ENCODE measurements around the gene WNT8A. TPM values are rescaled to one million over a fixed set of nuclear protein-coding genes. Genes with fewer than 3 reads are reported as not detected.
"Not testable (repeated sequence)": the region's sequence is repeated elsewhere in the genome, so short reads cannot be mapped to it uniquely, and the experiment has no call there.

Gene WNT8A
- total RNA-seq, 4 donors from 2014 or later: not detected

DNA sequence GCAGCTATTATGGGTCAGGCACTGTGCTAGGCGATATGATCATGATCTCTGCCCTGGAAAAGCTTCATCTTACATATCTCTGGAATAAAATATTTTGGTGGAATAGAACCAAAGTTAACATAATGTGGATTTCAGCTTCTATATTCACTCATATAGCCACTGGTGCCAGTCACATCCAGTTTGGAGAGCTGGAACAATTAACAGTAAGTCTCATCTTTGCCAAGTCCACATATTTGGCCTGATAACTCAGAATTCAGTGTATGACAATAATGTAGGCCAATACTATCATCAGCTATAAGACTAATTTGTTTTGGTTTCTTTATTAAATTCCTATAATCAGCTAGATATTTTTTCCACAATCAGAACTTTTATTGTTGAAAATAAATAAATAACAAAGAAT, 45.0 kb upstream of the WNT8A start:
- H3K4me1 ChIP-seq: peaks cover 8% of the 10 kb centered on the region
- TF ChIP-seq POLR2A (IDR thresholded peaks at IDR 0.05) (no peak), EP300 (IDR thresholded peaks at IDR 0.05) (no peak), POLR2AphosphoS5 (IDR thresholded peaks at IDR 0.05) (no peak)
- TF ChIP-seq, protein P1, sequence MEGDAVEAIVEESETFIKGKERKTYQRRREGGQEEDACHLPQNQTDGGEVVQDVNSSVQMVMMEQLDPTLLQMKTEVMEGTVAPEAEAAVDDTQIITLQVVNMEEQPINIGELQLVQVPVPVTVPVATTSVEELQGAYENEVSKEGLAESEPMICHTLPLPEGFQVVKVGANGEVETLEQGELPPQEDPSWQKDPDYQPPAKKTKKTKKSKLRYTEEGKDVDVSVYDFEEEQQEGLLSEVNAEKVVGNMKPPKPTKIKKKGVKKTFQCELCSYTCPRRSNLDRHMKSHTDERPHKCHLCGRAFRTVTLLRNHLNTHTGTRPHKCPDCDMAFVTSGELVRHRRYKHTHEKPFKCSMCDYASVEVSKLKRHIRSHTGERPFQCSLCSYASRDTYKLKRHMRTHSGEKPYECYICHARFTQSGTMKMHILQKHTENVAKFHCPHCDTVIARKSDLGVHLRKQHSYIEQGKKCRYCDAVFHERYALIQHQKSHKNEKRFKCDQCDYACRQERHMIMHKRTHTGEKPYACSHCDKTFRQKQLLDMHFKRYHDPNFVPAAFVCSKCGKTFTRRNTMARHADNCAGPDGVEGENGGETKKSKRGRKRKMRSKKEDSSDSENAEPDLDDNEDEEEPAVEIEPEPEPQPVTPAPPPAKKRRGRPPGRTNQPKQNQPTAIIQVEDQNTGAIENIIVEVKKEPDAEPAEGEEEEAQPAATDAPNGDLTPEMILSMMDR (IDR thresholded peaks at IDR 0.05): no peak
- no peaks in the 10 kb centered on the region for H3K36me3 ChIP-seq
- 70% methylated on average over 1 of the region's 1 CpG for WGBS
- H3K9me3 ChIP-seq: no peaks in the 10 kb centered on the region
- no peak overlapping the region for H3K4me3 ChIP-seq
- H3K27ac ChIP-seq: no peak overlapping the region
- no peaks in the 10 kb centered on the region for H3K27me3 ChIP-seq
- no peak for DNase-seq (ENCODE audit: low spot score in 2 of 2)

GRCh38 chr5:138045283-138045682, 38.5 kb upstream of the WNT8A start:
- not testable (repeated sequence) for H3K4me1 ChIP-seq; H3K4me3 ChIP-seq; H3K36me3 ChIP-seq; H3K27ac ChIP-seq; DNase-seq (ENCODE audit: low spot score in 2 of 2); H3K27me3 ChIP-seq; H3K9me3 ChIP-seq
- WGBS: 95% methylated on average over 3 of the region's 3 CpGs

GRCh38 chr5:138051441-138052296, 32.2 kb upstream of the WNT8A start:
- TF ChIP-seq POLR2A (IDR thresholded peaks at IDR 0.05) (no peak), EP300 (IDR thresholded peaks at IDR 0.05) (no peak), POLR2AphosphoS5 (IDR thresholded peaks at IDR 0.05) (no peak)
- TF ChIP-seq, protein P1 (IDR thresholded peaks at IDR 0.05): no peak
- no peak for DNase-seq (ENCODE audit: low spot score in 2 of 2)
- Histone ChIP-seq H3K4me3 (no peak overlapping the region), H3K4me1 (no peaks in the 10 kb centered on the region), H3K36me3 (no peaks in the 10 kb centered on the region), H3K27ac (no peak overlapping the region), H3K9me3 (no peaks in the 10 kb centered on the region), H3K27me3 (no peaks in the 10 kb centered on the region)
- 59% methylated on average over 9 of the region's 9 CpGs for WGBS

DNA sequence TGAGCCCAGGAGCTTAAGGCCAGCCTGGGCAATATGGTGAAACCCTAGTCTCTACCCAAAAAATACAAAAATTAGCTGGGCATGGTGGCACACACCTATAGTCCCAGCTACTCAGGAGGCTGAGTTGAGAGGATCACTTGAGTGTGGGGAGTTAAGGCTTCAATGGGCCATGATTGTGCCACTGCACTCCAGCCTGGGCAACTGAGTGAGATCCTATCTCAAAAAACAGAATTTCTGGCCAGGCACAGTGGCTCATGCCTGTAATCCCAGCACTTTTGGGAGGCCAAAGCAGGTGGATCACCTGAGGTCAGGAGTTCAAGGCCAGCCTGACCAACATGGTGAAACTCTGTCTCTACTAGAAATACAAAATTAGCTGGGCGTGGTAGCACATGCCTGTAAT, 31.1 kb upstream of the WNT8A start:
- H3K4me3 ChIP-seq; DNase-seq (ENCODE audit: low spot score in 2 of 2); H3K36me3 ChIP-seq; H3K9me3 ChIP-seq; H3K27ac ChIP-seq; H3K4me1 ChIP-seq; H3K27me3 ChIP-seq: not testable (repeated sequence)
- 100% methylated on average over 1 of the region's 1 CpG for WGBS

DNA sequence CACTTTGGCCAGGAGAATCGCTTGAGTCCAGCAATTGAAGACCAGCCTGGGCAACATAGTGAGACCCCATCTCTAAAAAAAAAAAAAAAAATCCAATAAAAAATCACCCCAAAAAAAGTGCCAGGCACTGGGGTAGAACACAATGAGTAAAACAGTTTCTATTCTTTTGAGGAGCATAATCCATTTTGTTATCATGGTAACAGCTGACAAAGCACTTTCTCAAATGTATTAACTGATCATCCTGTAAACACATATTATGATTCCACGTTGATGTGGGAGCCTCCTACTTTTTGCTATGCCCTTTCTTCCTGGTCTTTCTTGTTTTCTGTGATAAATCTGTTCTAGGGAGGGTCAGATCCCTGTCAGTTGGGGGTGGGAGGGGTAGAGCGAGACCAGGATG, 30.3 kb upstream of the WNT8A start:
- no peaks in the 10 kb centered on the region for H3K36me3 ChIP-seq
- no peaks in the 10 kb centered on the region for H3K27me3 ChIP-seq
- no peaks in the 10 kb centered on the region for H3K4me1 ChIP-seq
- H3K4me3 ChIP-seq: no peak overlapping the region
- no peaks in the 10 kb centered on the region for H3K9me3 ChIP-seq
- TF ChIP-seq, protein P1 (IDR thresholded peaks at IDR 0.05): no peak
- TF ChIP-seq EP300 (IDR thresholded peaks at IDR 0.05) (no peak), POLR2AphosphoS5 (IDR thresholded peaks at IDR 0.05) (no peak), POLR2A (IDR thresholded peaks at IDR 0.05) (no peak)
- no peak overlapping the region for H3K27ac ChIP-seq
- DNase-seq (ENCODE audit: low spot score in 2 of 2): no peak
- 73% methylated on average over 3 of the region's 3 CpGs for WGBS

DNA sequence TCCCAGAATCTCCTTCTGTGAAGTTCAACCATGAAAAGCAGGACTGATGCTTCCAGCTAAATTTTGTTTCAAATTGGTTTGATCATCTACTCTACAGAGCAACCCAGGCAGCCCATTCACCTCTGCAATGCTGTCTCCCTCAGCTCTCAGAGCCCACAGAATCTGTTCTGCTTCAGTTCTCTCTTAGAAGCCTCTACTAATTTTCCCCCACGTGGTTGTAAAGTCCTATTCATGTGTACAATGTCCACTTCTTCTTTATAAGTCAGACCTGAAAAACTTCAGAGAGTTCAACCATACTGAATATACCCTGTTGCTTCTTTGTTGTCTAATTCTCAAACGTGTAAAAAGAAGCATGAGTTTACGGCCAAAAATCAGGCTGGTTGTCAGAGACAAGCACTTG, 29.6 kb upstream of the WNT8A start:
- Histone ChIP-seq H3K4me3 (no peak overlapping the region), H3K9me3 (no peaks in the 10 kb centered on the region), H3K27me3 (no peaks in the 10 kb centered on the region), H3K36me3 (no peaks in the 10 kb centered on the region), H3K4me1 (no peaks in the 10 kb centered on the region), H3K27ac (no peak overlapping the region)
- 39% methylated on average over 3 of the region's 3 CpGs for WGBS
- TF ChIP-seq POLR2AphosphoS5 (IDR thresholded peaks at IDR 0.05): no peak
- no peak for TF ChIP-seq POLR2A (IDR thresholded peaks at IDR 0.05)
- TF ChIP-seq, protein P1 (IDR thresholded peaks at IDR 0.05): no peak
- no peak for TF ChIP-seq EP300 (IDR thresholded peaks at IDR 0.05)
- no peak for DNase-seq (ENCODE audit: low spot score in 2 of 2)

Measured in suprapubic skin (tissue), 4 donors.